ENCODE results near the gene DGUOK. TPM values are rescaled to one million over a fixed set of nuclear protein-coding genes. Genes with fewer than 3 reads are reported as not detected.

DGUOK gene
- total and polyA plus RNA-seq, 10 of the 15 experiments (the other 5 are each of a cell fraction or from before 2014, with no cell fraction given), result 64.4 to 234 (median 91.4) TPM

- ChIA-PET SMC1A (ENCODE audit: uncharacterized antibody, unreplicated experiment) (interaction anchor here (0.6 to 1.5 kb wide), 6 partner anchors 12 to 606 kb away, joined by 3 to 6 read pairs (median 4); no protein-coding TSS in a partner anchor), CTCF (interaction anchor here (0.6 to 1.6 kb wide), 4 partner anchors 18 to 225 kb away, joined by 3 to 7 read pairs (median 4); no protein-coding TSS in a partner anchor), RAD21 (ENCODE audit: unreplicated experiment) (interaction anchor here (0.7 to 2.0 kb wide), 2 partner anchors 17 to 23 kb away, joined by 3 to 6 read pairs; no protein-coding TSS in a partner anchor), POLR2A (interaction anchor here (0.7 to 0.8 kb wide), 2 partner anchors 45 to 55 kb away, joined by 3 to 4 read pairs; no protein-coding TSS in a partner anchor)
- Histone ChIP-seq H3K27ac (ENCODE audit: control insufficient read depth, insufficient read depth) (no peak overlapping the region), H2AFZ (ENCODE audit: control insufficient read depth, low read depth, low read length) (no peak overlapping the region), H4K20me1 (ENCODE audit: control insufficient read depth, insufficient read depth) (no peaks in the 10 kb centered on the region), H3K36me3 (ENCODE audit: control insufficient read depth in 2 of 2, insufficient read depth in 2 of 2, low read length in 1 of 2) (peaks cover 0 to 7% of the 10 kb centered on the region in 2 experiments; a peak in 1 of 4 replicates), H3K4me3 (no peak overlapping the region), H3K9ac (ENCODE audit: control insufficient read depth, insufficient read depth, low read length) (no peak overlapping the region), H3K4me1 (ENCODE audit: control insufficient read depth, insufficient read depth, low read length) (peaks cover 19% of the 10 kb centered on the region), H3K79me2 (ENCODE audit: control insufficient read depth, insufficient read depth, low read length) (peaks cover 38% of the 10 kb centered on the region), H3K9me3 (replicated peaks; ENCODE audit: control insufficient read depth, insufficient read depth, low read length) (peaks cover 1% of the 10 kb centered on the region; the same call in 1 of the 3 replicates), H3K27me3 (replicated peaks in 1 of 2; ENCODE audit: control insufficient read depth in 2 of 2, insufficient read depth in 2 of 2, low read length in 1 of 2) (no peaks in the 10 kb centered on the region), H3K4me2 (ENCODE audit: control insufficient read depth, insufficient read depth) (no peak overlapping the region)
- DNase-seq (ENCODE audit: low read depth, low spot score) (no peak), FAIRE-seq (no peak), ATAC-seq (no peak)
- TF ChIP-seq CBX5 (IDR thresholded peaks at IDR 0.05; ENCODE audit: low read depth) (no peak), ATF3 (IDR thresholded peaks at IDR 0.05; ENCODE audit: borderline replicate concordance, extremely low read depth, low read depth, low read length) (no peak), NFYB (IDR thresholded peaks at IDR 0.05; ENCODE audit: insufficient read depth, low read depth, low read length) (0 out of 2 replicates have a peak, but pooled peaks have one; percentile 7)
- WGBS (ENCODE audit: insufficient coverage, insufficient replicate concordance, low lambda C conversion rate, missing lambda C conversion rate), result 72% methylated on average over 7 of the region's 7 CpGs
- BruUV-seq (replicated peaks), result no TSS peak
- in situ Hi-C loops (cut with MboI) (no loop called here), intact Hi-C loops (cut with micrococcal nuclease; ENCODE audit: unreplicated experiment) (no loop called here)
These were observed 1.5 kb upstream of the DGUOK start for GRCh38 chr2:73925033-73925704.

All from GM12878 (cell line).